22Rv1 (cell line): ENCODE measurements around the gene INSYN2B.

Experiments
- H3K27ac ChIP-seq: fragments of 450-650 bp; 2 replicates; pipeline ENCODE4 v1.5.1; 2017
- CTCF ChIP-seq: fragments of 450-650 bp; IDR thresholded peaks from 2 replicates; pipeline ENCODE4 v1.5.1; 2017; ENCODE audit warnings: mild to moderate bottlenecking
- ZFX ChIP-seq: fragments of 450-650 bp; IDR thresholded peaks from 2 replicates; pipeline ENCODE4 v1.6.1; 2017; ENCODE audit warnings: antibody characterized with exemption, borderline replicate concordance

INSYN2B gene

GRCh38 chr5:169974121-169974770, 6.0 kb downstream of the INSYN2B start:
- no peak for TF ChIP-seq CTCF
- TF ChIP-seq ZFX, result no peak
- H3K27ac ChIP-seq, result no peak overlapping the region

GRCh38 chr5:169973056-169973455, 7.2 kb downstream of the INSYN2B start:
- TF ChIP-seq ZFX, result no peak
- TF ChIP-seq CTCF, result no peak

DNA sequence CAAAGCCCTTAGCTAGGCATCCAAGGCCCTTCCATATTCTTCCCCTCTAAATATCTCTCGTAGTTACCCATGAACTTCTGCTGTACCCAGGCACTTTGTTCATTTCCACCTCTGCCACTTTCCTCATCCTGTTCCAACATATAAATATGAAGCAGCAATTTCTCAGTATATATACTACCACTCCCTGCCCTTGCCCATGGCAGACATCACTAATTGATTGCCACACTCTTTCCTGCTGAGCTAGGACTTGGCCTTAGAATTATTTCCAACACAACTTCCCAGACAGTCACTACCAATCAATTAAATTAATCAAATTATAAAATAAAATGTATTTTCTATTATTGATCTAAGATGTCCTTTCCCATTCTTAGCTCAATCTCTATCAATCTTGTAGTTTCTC, 8.5 kb downstream of the INSYN2B start:
- TF ChIP-seq CTCF, result no peak
- no peak for TF ChIP-seq ZFX
- no peak overlapping the region for H3K27ac ChIP-seq

More at GRCh38 chr5:169973056-169973455, 7.2 kb downstream of the INSYN2B start:
- no peak overlapping the region for H3K27ac ChIP-seq

- TF ChIP-seq ZFX (no peak), CTCF (no peak)
- H3K27ac ChIP-seq, result no peak overlapping the region
These were observed 9.2 kb downstream of the INSYN2B start for GRCh38 chr5:169970911-169971765.

DNA sequence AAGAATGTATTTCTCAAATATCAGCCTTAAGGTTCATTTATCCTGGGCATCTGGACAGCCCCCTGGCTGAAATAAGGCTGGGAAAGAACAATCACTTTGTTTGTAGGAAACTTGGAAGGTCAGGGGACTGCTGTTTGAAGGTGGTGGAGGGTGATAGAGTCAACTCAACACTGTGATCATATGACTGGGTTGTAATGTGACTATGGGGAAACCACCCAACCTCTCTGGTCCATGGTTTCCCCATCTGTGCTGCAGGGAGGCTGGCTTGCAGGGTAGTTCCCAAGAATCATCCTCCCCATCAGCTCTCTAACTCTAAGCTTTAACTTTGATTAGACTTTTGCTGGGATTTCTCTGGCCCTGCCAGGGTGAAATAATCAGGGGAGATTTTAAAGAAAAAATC, 10.0 kb downstream of the INSYN2B start:
- TF ChIP-seq CTCF, result no peak
- TF ChIP-seq ZFX, result no peak
- H3K27ac ChIP-seq, result no peak overlapping the region

DNA sequence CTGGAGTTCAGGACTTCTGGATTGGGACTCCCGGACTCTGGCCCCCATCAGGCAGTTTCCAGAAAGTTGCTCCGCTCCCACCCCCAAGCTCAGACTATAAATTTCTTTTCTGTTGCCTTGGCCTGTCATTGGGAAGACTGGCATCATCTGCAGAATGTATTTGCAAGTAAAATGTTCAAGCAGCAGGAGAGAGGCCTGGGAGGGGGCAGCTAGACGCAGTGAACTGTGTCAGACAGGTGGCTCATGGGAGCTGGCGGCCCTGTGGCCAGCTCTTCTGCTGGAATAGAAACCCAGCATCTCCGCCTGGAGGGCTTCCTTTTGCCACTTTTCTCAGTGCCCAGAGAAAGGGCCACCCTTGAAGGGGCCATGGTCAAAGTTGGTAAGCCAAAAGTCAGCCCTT, 16.0 kb downstream of the INSYN2B start:
- no peak overlapping the region for H3K27ac ChIP-seq
- TF ChIP-seq ZFX (no peak), CTCF (no peak)

GRCh38 chr5:169960659-169961058, 19.6 kb downstream of the INSYN2B start:
- H3K27ac ChIP-seq, result no peak overlapping the region
- TF ChIP-seq CTCF, result no peak
- no peak for TF ChIP-seq ZFX
